Upper lobe of right lung (tissue), 1 donor: ENCODE data around the gene COASY. TPM values are rescaled to one million over a fixed set of nuclear protein-coding genes. Genes with fewer than 3 reads are reported as not detected.
A peak's percentile ranks its signal among the peaks of the same experiment; 100 is the strongest.
"Not testable (repeated sequence)": the region's sequence is repeated elsewhere in the genome, so short reads cannot be mapped to it uniquely, and the experiment has no call there.

Source experiments
- ATAC-seq: fragments of 200-7000 bp; cut with Tn5 transposase; one replicate; pipeline ENCODE4 v1.9.1; 2020; ENCODE audit warnings: mild to moderate bottlenecking, moderate library complexity
- DNase-seq: peaks from one replicate; pipeline ENCODE4 v3.0.0-alpha.2; 2020
- H3K27ac ChIP-seq: fragments of 200-600 bp; one replicate; pipeline ENCODE4 v1.8.0; 2022
- H3K27me3 ChIP-seq: fragments of 200-600 bp; one replicate; pipeline ENCODE4 v1.8.0; 2022; ENCODE audit warnings: mild to moderate bottlenecking
- H3K36me3 ChIP-seq: fragments of 200-600 bp; one replicate; pipeline ENCODE4 v1.8.0; 2022
- H3K4me1 ChIP-seq: fragments of 200-600 bp; one replicate; pipeline ENCODE4 v1.8.0; 2022
- H3K4me3 ChIP-seq: fragments of 200-600 bp; one replicate; pipeline ENCODE4 v1.8.0; 2022; ENCODE audit warnings: mild to moderate bottlenecking
- H3K9me3 ChIP-seq: fragments of 200-600 bp; one replicate; pipeline ENCODE4 v1.8.0; 2022
- CTCF ChIP-seq: fragments of 200-600 bp; IDR thresholded peaks from one replicate; pipeline ENCODE4 v1.8.0; 2022; ENCODE audit warnings: antibody characterized with exemption
- intact Hi-C: fragments of 100-400 bp; cut with DNase I; formaldehyde crosslinking; loops from one replicate; pipeline ENCODE4 v1.11.0; 2022
- microRNA-seq: library from miRNA; unstranded; fragments of <30 nt; microRNA quantifications from one replicate; pipeline ENCODE4 v1.2.0, GENCODE V29; 2020; ENCODE audit warnings: borderline microRNAs expressed
- total RNA-seq: library from RNA; stranded (reverse); fragmentation: NEBNext Ultra II Directional; extraction: Animal tissue kit (Norgen Biotek cat#: 25700); gene quantifications from one replicate; pipeline ENCODE4 v1.2.1, GENCODE V29; 2021
- donor health status: DM: no; HTN: yes; CAD: no; lungs with severe emphysema.

The COASY gene
- total RNA-seq, 1 donor from 2014 or later: 63.3 TPM

GRCh38 chr17:42609182-42609813 is 47.4 kb downstream of the COASY start, which contains the start of the genes RETREG3 and TUBG1:
Gene RETREG3 (minus strand): TSS chr17:42609374. CDS start chr17:42609324, 50 bp downstream.
Gene TUBG1 (plus strand): TSS chr17:42609683. CDS start chr17:42609738, 55 bp downstream.
- DNase-seq (peak; percentile 100), ATAC-seq (peak; percentile 98)
- peaks cover 33% of the 10 kb centered on the region for H3K4me1 ChIP-seq
- intact Hi-C loops: no loop called here
- no peaks in the 10 kb centered on the region for H3K27me3 ChIP-seq
- H3K27ac ChIP-seq: peak within 1 kb of the TSS; percentile 96
- H3K9me3 ChIP-seq: no peaks in the 10 kb centered on the region
- peak within 1 kb of the TSS; percentile 94 for H3K4me3 ChIP-seq
- H3K36me3 ChIP-seq: peaks cover 26% of the 10 kb centered on the region
- peak; percentile 53 for TF ChIP-seq CTCF

GRCh38 chr17:42609814-42610801 is 48.2 kb downstream of the COASY start:
- ATAC-seq (peak; percentile 36), DNase-seq (peak; percentile 35)
- H3K4me3 ChIP-seq: peak overlapping the region; percentile 94
- H3K9me3 ChIP-seq, H3K27me3 ChIP-seq, intact Hi-C loops: not testable (repeated sequence)
- H3K27ac ChIP-seq: peak overlapping the region; percentile 82
- peaks cover 33% of the 10 kb centered on the region for H3K4me1 ChIP-seq
- H3K36me3 ChIP-seq: peaks cover 32% of the 10 kb centered on the region

- Histone ChIP-seq H3K27me3 (no peaks in the 10 kb centered on the region), H3K4me1 (peaks cover 17% of the 10 kb centered on the region), H3K9me3 (no peaks in the 10 kb centered on the region), H3K4me3 (no peak overlapping the region), H3K27ac (no peak overlapping the region), H3K36me3 (peaks cover 38% of the 10 kb centered on the region)
- DNase-seq (peak; percentile 11), ATAC-seq (no peak)
- no peak for TF ChIP-seq CTCF
- intact Hi-C loops: no loop called here
Observed at GRCh38 chr17:42612013-42612412, 50.1 kb downstream of the COASY start.

- ATAC-seq: no peak
- no peaks in the 10 kb centered on the region for H3K27me3 ChIP-seq
- TF ChIP-seq CTCF: no peak
- peaks cover 13% of the 10 kb centered on the region for H3K4me1 ChIP-seq
- intact Hi-C loops: no loop called here
- DNase-seq: peak; percentile 57
- peaks cover 38% of the 10 kb centered on the region for H3K36me3 ChIP-seq
- no peaks in the 10 kb centered on the region for H3K9me3 ChIP-seq
- H3K4me3 ChIP-seq: no peak overlapping the region
- H3K27ac ChIP-seq: no peak overlapping the region
Observed at GRCh38 chr17:42613699-42614295, 51.8 kb downstream of the COASY start.

Small RNA genes lying within 50 kb of the gene (microRNA-seq; reads per million reads assigned to microRNA genes)
- 2.5 reads per million, percentile 15 among the genes with 10 or more reads in this experiment for gene MIR5010

Other genes with a start within 250 kb of the COASY start
- 309 TPM for gene STAT3, start 173.7 kb upstream of the COASY start, total RNA-seq
- 342 TPM for gene CAVIN1, start 138.9 kb upstream of the COASY start, total RNA-seq
- gene ATP6V0A1, start 103.3 kb upstream of the COASY start, total RNA-seq: 109 TPM
- gene NAGLU, start 25.9 kb upstream of the COASY start, total RNA-seq: 46.9 TPM
- gene HSD17B1, start 9.2 kb upstream of the COASY start, total RNA-seq: 1.4 TPM
- gene MLX, start 5.0 kb downstream of the COASY start, total RNA-seq: 61.3 TPM
- gene PSMC3IP, start 15.6 kb downstream of the COASY start, total RNA-seq: 4.2 TPM
- 68.6 TPM for gene RETREG3, start 47.2 kb downstream of the COASY start, total RNA-seq
- gene TUBG1, start 47.5 kb downstream of the COASY start, total RNA-seq: 29.2 TPM
- gene TUBG2, start 97.1 kb downstream of the COASY start, total RNA-seq: 19.8 TPM
- gene PLEKHH3, start 114.8 kb downstream of the COASY start, total RNA-seq: 26.4 TPM
- gene CCR10, start 119.7 kb downstream of the COASY start, total RNA-seq: 1.4 TPM
- 6.5 TPM for gene CNTNAP1, start 120.4 kb downstream of the COASY start, total RNA-seq
- gene EZH1, start 182.9 kb downstream of the COASY start, total RNA-seq: 58.4 TPM
- gene RAMP2, start 199.1 kb downstream of the COASY start, total RNA-seq: 114 TPM
- 42.3 TPM for gene VPS25, start 211.3 kb downstream of the COASY start, total RNA-seq
- 0.38 TPM for gene WNK4, start 218.5 kb downstream of the COASY start, total RNA-seq
- 53.9 TPM for gene COA3, start 236.6 kb downstream of the COASY start, total RNA-seq
- 0.14 TPM for gene CNTD1, start 236.7 kb downstream of the COASY start, total RNA-seq